Breast epithelium (tissue), 3 donors: Measurements from ENCODE around the gene CYBC1.

Source experiments
- CTCF ChIP-seq, 3 donors: fragments of 450-650 bp; IDR thresholded peaks; one replicate each; pipeline ENCODE4 v1.5.1; 2016 to 2017; ENCODE audit warnings: antibody characterized with exemption in 3 of 3, mild to moderate bottlenecking in 3 of 3, moderate library complexity in 3 of 3
- POLR2A ChIP-seq: fragments of 450-650 bp; IDR thresholded peaks from one replicate; pipeline ENCODE4 v1.6.1; 2016; ENCODE audit warnings: antibody characterized with exemption, mild to moderate bottlenecking, moderate library complexity
- POLR2AphosphoS5 ChIP-seq, 3 donors: sonication (generic); formaldehyde crosslinking; IDR thresholded peaks; one replicate each; pipeline ENCODE4 v1.6.1; 2017; ENCODE audit warnings: antibody characterized with exemption in 3 of 3

GRCh38 chr17:82415786-82416185 lies 34.8 kb downstream of the CYBC1 start:
- TF ChIP-seq POLR2A: no peak
- TF ChIP-seq CTCF (IDR thresholded peaks at IDR 0.05): no peak
- no peak for TF ChIP-seq POLR2AphosphoS5 (IDR thresholded peaks at IDR 0.05)
